ENCODE results near the gene IRF2BP2.

Gene IRF2BP2

GRCh38 chr1:234559902-234560676 is 49.9 kb downstream of the IRF2BP2 start:
- H3K4me1 ChIP-seq (ENCODE audit: insufficient read depth, low read length), result peaks cover 10% of the 10 kb centered on the region
- H3K9me3 ChIP-seq (ENCODE audit: control insufficient read depth, insufficient read depth, low read length), result no peaks in the 10 kb centered on the region
- no peaks in the 10 kb centered on the region for H3K36me3 ChIP-seq (ENCODE audit: insufficient read depth, low read length)
- H3K9ac ChIP-seq (ENCODE audit: low read depth, low read length), result no peak overlapping the region

DNA sequence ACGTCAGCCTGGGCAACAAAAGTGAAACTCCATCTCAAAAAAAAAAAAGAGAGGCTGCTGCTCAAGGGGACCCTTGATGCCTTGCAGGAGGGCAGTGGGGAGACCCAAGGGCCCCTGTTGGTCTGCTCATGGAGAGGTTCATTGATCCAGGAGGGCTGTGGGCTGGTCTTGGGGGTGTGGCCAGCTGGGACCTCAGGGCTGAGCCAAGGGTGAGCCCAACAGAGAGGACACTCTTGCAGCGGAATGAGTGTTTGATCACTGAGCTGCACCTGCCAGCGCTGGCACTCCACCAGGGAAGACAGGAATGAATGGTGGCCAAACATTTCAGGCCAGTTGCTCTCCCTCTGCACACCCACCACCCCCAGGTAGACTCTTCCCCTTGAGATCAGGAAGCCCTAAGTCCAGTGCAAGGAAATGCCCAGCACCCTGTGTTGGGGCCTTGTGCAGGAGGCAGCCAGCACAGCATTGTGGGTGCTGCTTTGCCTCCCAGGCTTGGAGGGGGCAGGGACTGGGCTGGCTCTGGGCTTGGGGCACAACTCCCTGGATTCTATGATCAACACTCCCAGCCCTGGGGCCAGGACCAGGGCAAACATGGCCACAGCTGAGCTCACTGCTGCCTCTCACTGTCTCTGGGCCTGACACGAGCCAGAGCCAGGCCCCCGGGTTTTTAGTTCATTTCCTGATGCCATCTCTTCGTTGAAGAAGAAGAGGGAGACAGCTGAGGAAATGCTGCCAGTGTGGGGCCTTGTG is 50.7 kb downstream of the IRF2BP2 start:
- H3K4me1 ChIP-seq (ENCODE audit: insufficient read depth, low read length), result peaks cover 2% of the 10 kb centered on the region; the same call in 1 of the 2 replicates
- H3K9me3 ChIP-seq (ENCODE audit: control insufficient read depth, insufficient read depth, low read length), result no peaks in the 10 kb centered on the region

DNA sequence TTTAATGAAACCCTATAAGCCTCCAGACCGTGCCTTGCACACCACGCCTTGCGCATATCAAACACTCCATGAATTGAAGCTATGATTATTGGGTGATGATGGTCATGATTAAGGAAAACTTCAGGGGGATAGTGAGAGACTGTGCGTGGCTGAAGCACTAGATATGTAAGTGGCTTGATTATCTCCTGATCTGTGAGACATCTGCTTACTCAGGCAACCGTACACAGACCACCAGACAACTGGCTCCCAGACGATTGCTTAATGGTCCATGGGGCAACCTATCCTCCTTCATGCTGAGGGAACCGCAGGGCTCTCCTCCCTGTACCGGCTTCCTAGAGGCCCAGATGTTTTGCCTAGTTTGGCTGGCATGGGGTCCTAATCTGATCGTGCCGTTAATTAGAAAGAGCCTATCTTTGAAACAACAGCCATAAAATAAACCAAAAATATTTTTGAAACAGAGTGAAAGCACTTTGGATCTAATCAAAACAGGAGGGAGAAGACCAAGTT is 51.6 kb downstream of the IRF2BP2 start:
- H3K9me3 ChIP-seq (ENCODE audit: control insufficient read depth, insufficient read depth, low read length), result no peaks in the 10 kb centered on the region
- peaks cover 5% of the 10 kb centered on the region; the same call in 1 of the 2 replicates for H3K4me1 ChIP-seq (ENCODE audit: insufficient read depth, low read length)
- H3K9ac ChIP-seq (ENCODE audit: low read depth, low read length), result no peak overlapping the region
- H3K36me3 ChIP-seq (ENCODE audit: insufficient read depth, low read length), result no peaks in the 10 kb centered on the region

More for the DNA sequence above, 50.7 kb downstream of the IRF2BP2 start:
- no peaks in the 10 kb centered on the region for H3K36me3 ChIP-seq (ENCODE audit: insufficient read depth, low read length)
- H3K9ac ChIP-seq (ENCODE audit: low read depth, low read length), result no peak overlapping the region

- no peak overlapping the region for H3K9ac ChIP-seq (ENCODE audit: low read depth, low read length)
- H3K4me1 ChIP-seq (ENCODE audit: insufficient read depth, low read length), result peaks cover 8% of the 10 kb centered on the region; the same call in 1 of the 2 replicates
- no peaks in the 10 kb centered on the region for H3K36me3 ChIP-seq (ENCODE audit: insufficient read depth, low read length)
- no peaks in the 10 kb centered on the region for H3K9me3 ChIP-seq (ENCODE audit: control insufficient read depth, insufficient read depth, low read length)
Observed at GRCh38 chr1:234556245-234556943, 53.6 kb downstream of the IRF2BP2 start.

DNA sequence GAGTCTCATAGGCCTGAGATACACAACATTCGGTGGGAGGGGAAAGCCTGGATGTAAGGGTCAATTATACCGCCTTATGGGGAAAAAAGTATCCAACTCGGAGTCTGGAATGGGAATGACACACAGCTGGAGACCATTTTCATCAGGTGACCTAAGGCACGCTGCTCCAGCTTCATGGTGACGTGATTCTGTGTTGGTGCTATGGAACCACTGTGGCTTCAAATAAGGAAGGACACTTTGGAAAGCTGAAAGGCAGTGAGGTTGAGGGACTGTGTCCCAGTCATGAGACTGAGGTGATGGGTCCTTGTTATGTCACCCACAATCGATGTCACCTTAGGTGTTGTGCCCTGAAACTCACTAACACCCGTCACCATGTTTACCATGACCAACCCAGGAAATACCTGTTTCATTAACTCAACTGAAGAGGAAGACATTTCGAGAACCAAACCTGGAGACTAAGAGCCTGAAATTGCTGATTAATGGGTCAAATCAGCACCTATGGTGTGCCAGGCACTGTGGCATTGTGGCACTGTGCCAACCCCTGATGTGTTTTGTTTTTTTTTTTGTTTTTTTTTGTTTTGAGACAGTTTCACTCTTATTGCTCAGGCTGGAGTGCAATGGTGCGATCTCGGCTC is 54.5 kb downstream of the IRF2BP2 start:
- Histone ChIP-seq H3K4me1 (ENCODE audit: insufficient read depth, low read length) (peaks cover 8% of the 10 kb centered on the region; the same call in 1 of the 2 replicates), H3K9ac (ENCODE audit: low read depth, low read length) (no peak overlapping the region), H3K36me3 (ENCODE audit: insufficient read depth, low read length) (no peaks in the 10 kb centered on the region)

DNA sequence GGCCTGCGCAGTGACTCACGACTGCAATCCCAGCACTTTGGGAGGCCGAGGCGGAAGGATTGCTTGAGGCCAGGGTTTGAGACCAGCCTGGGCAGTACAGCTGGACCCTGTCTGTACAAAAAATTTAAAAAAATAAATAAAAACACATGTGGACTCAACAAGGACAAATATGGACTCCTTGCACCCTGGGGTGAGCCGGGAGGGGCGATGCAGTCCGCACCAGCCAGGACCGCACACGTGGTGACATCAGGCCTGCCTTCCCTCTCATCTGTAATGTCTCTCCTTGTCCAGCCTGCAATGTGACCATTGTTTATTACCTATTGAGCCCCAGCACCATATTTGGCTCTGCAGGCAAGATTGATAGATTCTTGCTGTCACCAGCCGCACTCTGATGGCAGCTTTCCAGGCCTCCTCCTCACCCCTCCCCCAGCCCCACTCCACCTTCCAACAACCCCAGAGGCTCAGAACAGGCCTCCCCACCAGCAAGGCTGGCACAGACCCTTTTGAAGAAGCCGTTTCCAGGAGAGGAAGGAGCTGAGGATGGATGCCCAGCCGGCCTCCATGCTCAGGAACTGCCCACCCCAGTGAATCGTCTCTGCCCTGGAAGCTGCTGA is 55.2 kb downstream of the IRF2BP2 start:
- peaks cover 8% of the 10 kb centered on the region; the same call in 1 of the 2 replicates for H3K4me1 ChIP-seq (ENCODE audit: insufficient read depth, low read length)
- no peaks in the 10 kb centered on the region for H3K9me3 ChIP-seq (ENCODE audit: control insufficient read depth, insufficient read depth, low read length)
- no peak overlapping the region for H3K9ac ChIP-seq (ENCODE audit: low read depth, low read length)
- no peaks in the 10 kb centered on the region for H3K36me3 ChIP-seq (ENCODE audit: insufficient read depth, low read length)

More for the DNA sequence above, 54.5 kb downstream of the IRF2BP2 start:
- no peaks in the 10 kb centered on the region for H3K9me3 ChIP-seq (ENCODE audit: control insufficient read depth, insufficient read depth, low read length)

Measured in ES-I3 (cell line).